Liver (tissue), 9 donors: ENCODE measurements around the gene LSM10. TPM values are rescaled to one million over a fixed set of nuclear protein-coding genes. Genes with fewer than 3 reads are reported as not detected.

Experiments used
- DNase-seq: peaks from one replicate; pipeline ENCODE4 v3.0.0-alpha.2; 2017; ENCODE audit warnings: low spot score
- H3K27ac ChIP-seq, 2 donors: one replicate each; pipeline ENCODE4 v1.7.0; 2013; ENCODE audit warnings: inconsistent platforms in 2 of 2, low read length in 2 of 2, control low read depth in 1 of 2, low read depth in 1 of 2, mild to moderate bottlenecking in 1 of 2
- H3K27me3 ChIP-seq, 4 donors: one replicate each; pipeline versions ENCODE4 v1.6.1 to v1.7.0; 2013; ENCODE audit warnings: low read length in 3 of 4, inconsistent platforms in 1 of 4, mild to moderate bottlenecking in 1 of 4, moderate library complexity in 1 of 4; ENCODE audit not compliant: control insufficient read depth in 4 of 4, insufficient read depth in 4 of 4
- H3K36me3 ChIP-seq, 4 donors: one replicate each; pipeline versions ENCODE4 v1.6.1 to v1.7.0; 2013; ENCODE audit warnings: low read length in 3 of 4, mild to moderate bottlenecking in 3 of 4, low read depth in 1 of 4, moderate library complexity in 1 of 4; ENCODE audit not compliant: control insufficient read depth in 4 of 4, insufficient read depth in 3 of 4
- H3K4me1 ChIP-seq, 4 donors: one replicate each; pipeline versions ENCODE4 v1.6.1 to v1.7.0; 2013; ENCODE audit warnings: low read length in 3 of 4, mild to moderate bottlenecking in 3 of 4, moderate library complexity in 1 of 4; ENCODE audit not compliant: control insufficient read depth in 4 of 4, insufficient read depth in 4 of 4
- H3K4me3 ChIP-seq, 3 donors: one replicate each; pipeline versions ENCODE4 v1.6.1 to v1.7.0; 2013; ENCODE audit warnings: low read length in 3 of 3, control low read depth in 1 of 3, low read depth in 1 of 3, mild to moderate bottlenecking in 1 of 3
- H3K9ac ChIP-seq, 2 donors: one replicate each; pipeline ENCODE4 v1.7.0; 2013; ENCODE audit warnings: low read length in 2 of 2, mild to moderate bottlenecking in 2 of 2, moderate library complexity in 2 of 2, control low read depth in 1 of 2, low read depth in 1 of 2
- H3K9me3 ChIP-seq, 4 donors: one replicate each; pipeline versions ENCODE4 v1.6.1 to v1.7.0; 2013; ENCODE audit warnings: low read length in 3 of 4; ENCODE audit not compliant: control insufficient read depth in 4 of 4
- ATF3 ChIP-seq: IDR thresholded peaks from 2 replicates; pipeline ENCODE4 v1.6.1; 2016; ENCODE audit warnings: antibody characterized with exemption
- CTCF ChIP-seq: fragments of 150-350 bp; IDR thresholded peaks from 2 replicates; pipeline ENCODE4 v1.5.1; 2017; ENCODE audit warnings: improper control_type of control experiment, low read depth, low read length; ENCODE audit not compliant: missing input control
- EGR1 ChIP-seq, 2 donors: IDR thresholded peaks; 2 replicates each; pipeline ENCODE4 v1.6.1; 2016 to 2018; ENCODE audit warnings: antibody characterized with exemption in 2 of 2, low read depth in 2 of 2
- FOXA1 ChIP-seq: IDR thresholded peaks from 2 replicates; pipeline ENCODE4 v1.6.1; 2016; ENCODE audit warnings: antibody characterized with exemption
- FOXA2 ChIP-seq: IDR thresholded peaks from 2 replicates; pipeline ENCODE4 v1.6.1; 2016; ENCODE audit warnings: antibody characterized with exemption
- GABPA ChIP-seq, 2 donors: IDR thresholded peaks in 1 of 2; conservative IDR thresholded peaks in 1 of 2; 2 replicates each; pipeline ENCODE4 v1.6.1; 2016; ENCODE audit warnings: antibody characterized with exemption in 2 of 2, mild to moderate bottlenecking in 1 of 2, moderate library complexity in 1 of 2
- HNF4A ChIP-seq, 2 donors: conservative IDR thresholded peaks; 2 replicates each; pipeline ENCODE4 v1.6.1; 2016; ENCODE audit warnings: antibody characterized with exemption in 2 of 2, mild to moderate bottlenecking in 2 of 2
- HNF4G ChIP-seq: IDR thresholded peaks from 2 replicates; pipeline ENCODE4 v1.6.1; 2016; ENCODE audit warnings: antibody characterized with exemption
- JUND ChIP-seq, 2 donors: IDR thresholded peaks; 2 replicates each; pipeline ENCODE4 v1.6.1; 2016; ENCODE audit warnings: antibody characterized with exemption in 2 of 2
- MAX ChIP-seq: IDR thresholded peaks from 2 replicates; pipeline ENCODE4 v1.6.1; 2016; ENCODE audit warnings: antibody characterized with exemption
- NR2F2 ChIP-seq: IDR thresholded peaks from 2 replicates; pipeline ENCODE4 v1.6.1; 2016; ENCODE audit warnings: antibody characterized with exemption
- RAD21 ChIP-seq, 2 donors: IDR thresholded peaks; 2 replicates each; pipeline ENCODE4 v1.6.1; 2016; ENCODE audit warnings: antibody characterized with exemption in 2 of 2, mild to moderate bottlenecking in 2 of 2
- REST ChIP-seq: IDR thresholded peaks from 2 replicates; pipeline ENCODE4 v1.6.1; 2016; ENCODE audit warnings: antibody characterized with exemption, mild to moderate bottlenecking
- RXRA ChIP-seq, 2 donors: IDR thresholded peaks; 2 replicates each; pipeline ENCODE4 v1.6.1; 2017 to 2018; ENCODE audit warnings: antibody characterized with exemption in 2 of 2, mild to moderate bottlenecking in 1 of 2
- SP1 ChIP-seq: IDR thresholded peaks from 2 replicates; pipeline ENCODE4 v1.6.1; 2018; ENCODE audit warnings: antibody characterized with exemption, mild to moderate bottlenecking
- TAF1 ChIP-seq: conservative IDR thresholded peaks from 2 replicates; pipeline ENCODE4 v1.6.1; 2016; ENCODE audit warnings: antibody characterized with exemption, mild to moderate bottlenecking
- YY1 ChIP-seq: IDR thresholded peaks from 2 replicates; pipeline ENCODE4 v1.6.1; 2016; ENCODE audit warnings: antibody characterized with exemption, mild to moderate bottlenecking
- ZBTB33 ChIP-seq: IDR thresholded peaks from 2 replicates; pipeline ENCODE4 v1.6.1; 2016; ENCODE audit warnings: antibody characterized with exemption
- WGBS: extraction: QIAGEN DNeasy Blood & Tissue Kit; methylation state at CpG from one replicate; pipeline ENCODE4 v1.1.7; 2013; 5-methylcytosine and 5-hydroxymethylcytosine counted together
- polyA plus RNA-seq, 2 donors: library from polyadenylated mRNA; stranded (reverse) in 1 of 2; unstranded in 1 of 2; fragments of 200-250 nt in 1 of 2; fragments of >200 nt in 1 of 2; fragmentation: Nextera tagmentation in 1 of 2; extraction: Ambion mirVana in 1 of 2; gene quantifications; one replicate each; pipeline versions ENCODE4 v1.2.1 to v1.2.3, GENCODE V29; 2013 to 2015
- total RNA-seq, 2 donors: library from RNA; depleted of rRNA; stranded (reverse); fragments of >200 nt; gene quantifications; one replicate each; pipeline ENCODE4 v1.2.3, GENCODE V29; 2014
- donor health status: healthy.
- donor health status: healthy.
- donor health status: healthy.
- donor health status: healthy.
- donor health status: healthy.

LSM10 gene
- total and polyA plus RNA-seq, 4 donors = 6.2 to 45.2 (median 24.1) TPM

GRCh38 chr1:36387141-36387949 is 10.4 kb downstream of the LSM10 start (continued):
- no peak for TF ChIP-seq ZBTB33
- no peak for TF ChIP-seq SP1
- no peak for TF ChIP-seq YY1
- no peak for TF ChIP-seq CTCF

- peaks cover 6 to 39% (median 25%) of the 10 kb centered on the region in 4 donors for H3K4me1 ChIP-seq
Observed at GRCh38 chr1:36386265-36387140, 11.2 kb downstream of the LSM10 start.

More at GRCh38 chr1:36386265-36387140, 11.2 kb downstream of the LSM10 start:
- H3K27me3 ChIP-seq = no peaks in the 10 kb centered on the region
- no peaks in the 10 kb centered on the region for H3K9me3 ChIP-seq
- peak; percentile 56 for TF ChIP-seq SP1
- TF ChIP-seq MAX = peak; percentile 71
- TF ChIP-seq FOXA2 = peak; percentile 10
- no peak for TF ChIP-seq RAD21 (IDR thresholded peaks at IDR 0.05)
- TF ChIP-seq ATF3 = peak; percentile 95
- TF ChIP-seq TAF1 = peak; percentile 78
- TF ChIP-seq REST = peak; percentile 79
- TF ChIP-seq EGR1 (IDR thresholded peaks at IDR 0.05; ENCODE audit: low read depth in 2 of 2) = no peak
- peak; percentile 0 for TF ChIP-seq FOXA1
- TF ChIP-seq YY1 = peak; percentile 75
- TF ChIP-seq HNF4A (conservative IDR thresholded peaks at IDR 0.05) = peak; percentile 27 to 58
- TF ChIP-seq RXRA (IDR thresholded peaks at IDR 0.05) = peak in 1 of 2 donors; percentile 3
- TF ChIP-seq CTCF = no peak
- TF ChIP-seq NR2F2 = no peak
- TF ChIP-seq GABPA (IDR thresholded peaks at IDR 0.05 in 1 of 2, conservative IDR thresholded peaks at IDR 0.05 in 1 of 2) = no peak
- no peak for TF ChIP-seq ZBTB33
- peak; percentile 8 for TF ChIP-seq HNF4G
- peak; percentile 98 for TF ChIP-seq JUND (IDR thresholded peaks at IDR 0.05)
- peak overlapping the region; percentile 9 to 45 (median 38) for H3K4me3 ChIP-seq
- peak overlapping the region; percentile 25 to 82 for H3K9ac ChIP-seq
- WGBS = under 1% methylated on average over 14 of the region's 14 CpGs
- H3K36me3 ChIP-seq = peaks cover 0 to 9% (median 6%) of the 10 kb centered on the region in 4 donors
- DNase-seq = peak; percentile 80
- peak overlapping the region; percentile 91 to 96 for H3K27ac ChIP-seq
